GM13976 (cell line): ENCODE measurements around the gene CRAMP1.

Experiments
- DNase-seq: peaks from one replicate; pipeline ENCODE4 v3.0.0; 2012; ENCODE audit warnings: low spot score
- CTCF ChIP-seq: IDR thresholded peaks from 2 replicates; pipeline ENCODE4 v1.5.1; 2012; ENCODE audit warnings: borderline replicate concordance, mild to moderate bottlenecking; ENCODE audit not compliant: insufficient read depth; ENCODE audit errors: extremely low read depth, missing control alignments, control extremely low read depth
- in situ Hi-C: fragments of 300-500 bp; cut with MboI; formaldehyde crosslinking; loops from one replicate; pipeline ENCODE4 v1.12.0; 2022; ENCODE audit warnings: low sequenced_read_pairs, mixed read lengths, inconsistent platforms; ENCODE audit not compliant: unreplicated experiment

The CRAMP1 gene

GRCh38 chr16:1631230-1631629 lies 19.1 kb downstream of the CRAMP1 start:
- in situ Hi-C loops = no loop called here
- no peak for TF ChIP-seq CTCF
- DNase-seq = no peak

GRCh38 chr16:1631931-1632637 lies 19.9 kb downstream of the CRAMP1 start:
- in situ Hi-C loops = no loop called here
- no peak for DNase-seq
- TF ChIP-seq CTCF = no peak

- no peak for TF ChIP-seq CTCF
- DNase-seq = no peak
- in situ Hi-C loops = no loop called here
Observed at GRCh38 chr16:1632638-1632970, 20.4 kb downstream of the CRAMP1 start.

- TF ChIP-seq CTCF = no peak
- in situ Hi-C loops = no loop called here
- DNase-seq = no peak
Observed at GRCh38 chr16:1633310-1633709, 21.1 kb downstream of the CRAMP1 start.

GRCh38 chr16:1634541-1634940 lies 22.4 kb downstream of the CRAMP1 start:
- TF ChIP-seq CTCF = no peak
- in situ Hi-C loops = no loop called here
- DNase-seq = no peak

GRCh38 chr16:1635070-1635469 lies 22.9 kb downstream of the CRAMP1 start:
- in situ Hi-C loops = no loop called here
- no peak for DNase-seq
- no peak for TF ChIP-seq CTCF

GRCh38 chr16:1637526-1637925 lies 25.4 kb downstream of the CRAMP1 start:
- no peak for DNase-seq
- no peak for TF ChIP-seq CTCF
- in situ Hi-C loops = no loop called here
